ENCODE data around the gene MARVELD2.

GRCh38 chr5:69451941-69452647 lies 37.2 kb downstream of the MARVELD2 start:
- TF ChIP-seq SP1 (IDR thresholded peaks at IDR 0.05) (no peak), TARDBP (IDR thresholded peaks at IDR 0.05) (no peak), FOXA1 (IDR thresholded peaks at IDR 0.05) (no peak)

Measured in HEK293T (cell line).